HEK293T (cell line): ENCODE results near the gene ESRRB.

Experiments
- CTCF ChIA-PET: fragments of 350-600 bp; formaldehyde crosslinking; extraction: SDS; loops from one replicate; lab custom pipeline; 2021; ENCODE audit warnings: antibody characterized with exemption, inconsistent platforms; lab: Yijun Ruan, JAX
- POLR2A ChIA-PET: fragments of 350-600 bp; formaldehyde crosslinking; extraction: SDS; loops from one replicate; lab custom pipeline; 2020; ENCODE audit warnings: antibody characterized with exemption, inconsistent platforms; lab: Yijun Ruan, JAX
- DNase-seq: peaks from one replicate; pipeline ENCODE4 v3.0.0; 2012; ENCODE audit warnings: mixed read lengths; ENCODE audit errors: extremely low spot score
- ARNT ChIP-seq: fragments of 450-650 bp; IDR thresholded peaks from 2 replicates; pipeline ENCODE4 v1.6.1; 2017; ENCODE audit warnings: mild to moderate bottlenecking
- BHLHE40 ChIP-seq: fragments of 450-650 bp; IDR thresholded peaks from 2 replicates; pipeline ENCODE4 v1.6.1; 2016; ENCODE audit warnings: mild to moderate bottlenecking, moderate library complexity, borderline replicate concordance
- CTBP1 ChIP-seq: fragments of 450-650 bp; IDR thresholded peaks from 2 replicates; pipeline ENCODE4 v1.6.1; 2016; ENCODE audit warnings: borderline replicate concordance
- ELF4 ChIP-seq: fragments of 450-650 bp; IDR thresholded peaks from 2 replicates; pipeline ENCODE4 v1.6.1; 2017; ENCODE audit warnings: antibody characterized with exemption
- FOXA1 ChIP-seq: fragments of 450-650 bp; IDR thresholded peaks from 2 replicates; pipeline ENCODE4 v1.6.1; 2016; ENCODE audit warnings: mild to moderate bottlenecking
- FOXK2 ChIP-seq: fragments of 450-650 bp; IDR thresholded peaks from 2 replicates; pipeline ENCODE4 v1.6.1; 2016; ENCODE audit warnings: mild to moderate bottlenecking
- FOXM1 ChIP-seq: fragments of 450-650 bp; IDR thresholded peaks from 2 replicates; pipeline ENCODE4 v1.6.1; 2017; ENCODE audit warnings: mild to moderate bottlenecking, borderline replicate concordance
- HDGF ChIP-seq: fragments of 450-650 bp; IDR thresholded peaks from 2 replicates; pipeline ENCODE4 v1.6.1; 2017; ENCODE audit warnings: antibody characterized with exemption, borderline replicate concordance
- L3MBTL2 ChIP-seq: fragments of 450-650 bp; conservative IDR thresholded peaks from 2 replicates; pipeline ENCODE4 v1.6.1; 2016; ENCODE audit warnings: mild to moderate bottlenecking
- LEF1 ChIP-seq: fragments of 450-650 bp; IDR thresholded peaks from 2 replicates; pipeline ENCODE4 v1.6.1; 2017; ENCODE audit warnings: mild to moderate bottlenecking, borderline replicate concordance
- NFRKB ChIP-seq: fragments of 450-650 bp; IDR thresholded peaks from 2 replicates; pipeline ENCODE4 v1.6.1; 2016; ENCODE audit warnings: mild to moderate bottlenecking, moderate library complexity
- SP1 ChIP-seq: fragments of 450-650 bp; IDR thresholded peaks from 2 replicates; pipeline ENCODE4 v1.6.1; 2017
- SUZ12 ChIP-seq: fragments of 450-650 bp; IDR thresholded peaks from 2 replicates; pipeline ENCODE4 v1.6.1; 2016; ENCODE audit warnings: mild to moderate bottlenecking
- TARDBP ChIP-seq: fragments of 450-650 bp; IDR thresholded peaks from 2 replicates; pipeline ENCODE4 v1.6.1; 2016
- ZNF384 ChIP-seq: fragments of 450-650 bp; IDR thresholded peaks from 2 replicates; pipeline ENCODE4 v1.6.1; 2016
- TF ChIP-seq, protein P1 (sequence below): fragments of 450-650 bp; IDR thresholded peaks from 2 replicates; pipeline ENCODE4 v1.6.1; 2016

ESRRB gene

DNA sequence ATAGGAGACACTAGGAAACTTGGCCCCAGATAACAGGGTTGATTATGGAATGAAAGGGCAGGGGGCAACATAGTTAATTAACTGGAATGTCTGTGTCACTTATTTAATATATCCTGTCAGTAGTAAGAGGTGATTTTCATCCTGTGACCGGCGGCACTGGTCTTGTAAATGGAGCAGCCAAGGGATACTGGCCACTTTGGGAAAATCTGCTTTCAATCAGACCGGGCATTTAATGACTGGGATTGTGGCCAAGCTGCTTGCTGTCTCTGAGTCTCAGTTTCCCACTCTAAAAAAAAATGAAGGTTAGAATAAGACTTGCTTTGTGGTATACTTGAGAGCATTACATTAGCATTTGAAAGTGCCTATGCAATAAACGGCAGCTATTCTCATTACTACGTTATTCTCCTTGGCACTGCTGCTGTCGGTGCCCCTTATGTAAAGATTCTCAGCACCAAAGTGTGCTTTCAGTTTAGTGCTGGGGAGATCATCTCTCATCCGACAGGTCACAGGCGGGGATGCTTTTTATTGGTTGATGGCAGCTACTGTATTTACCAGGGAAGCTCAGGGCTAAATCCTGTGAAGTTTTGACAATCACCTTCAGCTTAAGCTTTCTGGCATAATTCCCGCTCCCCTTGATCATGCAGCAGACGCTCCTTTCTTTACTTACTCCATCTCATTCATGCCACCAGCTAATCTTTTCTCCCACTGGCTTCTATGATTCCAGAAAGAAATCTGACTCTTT lies 162.1 kb downstream of the ESRRB start:
- no peak for DNase-seq
- CTCF ChIA-PET: no interaction called here
- no peak for TF ChIP-seq FOXK2
- TF ChIP-seq SUZ12: no peak
- no peak for TF ChIP-seq HDGF
- no peak for TF ChIP-seq BHLHE40
- TF ChIP-seq ELF4: no peak
- no peak for TF ChIP-seq ZNF384
- no peak for TF ChIP-seq LEF1
- TF ChIP-seq ARNT: no peak
- TF ChIP-seq SP1: no peak
- TF ChIP-seq NFRKB: no peak
- TF ChIP-seq FOXM1: no peak
- no peak for TF ChIP-seq TARDBP
- TF ChIP-seq FOXA1: no peak
- TF ChIP-seq L3MBTL2: no peak
- no peak for TF ChIP-seq CTBP1
- TF ChIP-seq, protein P1, sequence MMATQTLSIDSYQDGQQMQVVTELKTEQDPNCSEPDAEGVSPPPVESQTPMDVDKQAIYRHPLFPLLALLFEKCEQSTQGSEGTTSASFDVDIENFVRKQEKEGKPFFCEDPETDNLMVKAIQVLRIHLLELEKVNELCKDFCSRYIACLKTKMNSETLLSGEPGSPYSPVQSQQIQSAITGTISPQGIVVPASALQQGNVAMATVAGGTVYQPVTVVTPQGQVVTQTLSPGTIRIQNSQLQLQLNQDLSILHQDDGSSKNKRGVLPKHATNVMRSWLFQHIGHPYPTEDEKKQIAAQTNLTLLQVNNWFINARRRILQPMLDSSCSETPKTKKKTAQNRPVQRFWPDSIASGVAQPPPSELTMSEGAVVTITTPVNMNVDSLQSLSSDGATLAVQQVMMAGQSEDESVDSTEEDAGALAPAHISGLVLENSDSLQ: no peak
- POLR2A ChIA-PET: no interaction called here

DNA sequence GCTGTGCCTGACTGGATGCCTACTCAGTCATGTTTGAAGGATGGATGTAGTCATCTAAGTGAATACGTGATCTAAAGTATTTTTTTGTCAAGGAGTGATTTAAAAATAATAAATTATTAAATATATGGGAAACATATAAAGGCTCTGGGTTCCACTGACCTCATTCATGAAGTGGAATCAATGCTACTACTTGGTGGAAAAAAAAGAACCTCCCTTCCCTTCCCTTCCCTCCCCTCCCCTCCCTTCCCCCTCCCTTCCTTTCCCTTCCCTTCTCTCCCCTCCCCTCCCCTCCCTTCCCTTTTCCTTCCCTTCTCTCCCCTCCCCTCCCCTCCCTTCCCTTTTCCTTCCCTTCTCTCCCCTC lies 162.7 kb downstream of the ESRRB start:
- CTCF ChIA-PET: no interaction called here
- TF ChIP-seq ARNT (no peak), ZNF384 (no peak), ELF4 (no peak), L3MBTL2 (no peak), SP1 (no peak), LEF1 (no peak), FOXM1 (no peak), BHLHE40 (no peak)
- TF ChIP-seq, protein P1: no peak
- POLR2A ChIA-PET: no interaction called here
- no peak for DNase-seq

DNA sequence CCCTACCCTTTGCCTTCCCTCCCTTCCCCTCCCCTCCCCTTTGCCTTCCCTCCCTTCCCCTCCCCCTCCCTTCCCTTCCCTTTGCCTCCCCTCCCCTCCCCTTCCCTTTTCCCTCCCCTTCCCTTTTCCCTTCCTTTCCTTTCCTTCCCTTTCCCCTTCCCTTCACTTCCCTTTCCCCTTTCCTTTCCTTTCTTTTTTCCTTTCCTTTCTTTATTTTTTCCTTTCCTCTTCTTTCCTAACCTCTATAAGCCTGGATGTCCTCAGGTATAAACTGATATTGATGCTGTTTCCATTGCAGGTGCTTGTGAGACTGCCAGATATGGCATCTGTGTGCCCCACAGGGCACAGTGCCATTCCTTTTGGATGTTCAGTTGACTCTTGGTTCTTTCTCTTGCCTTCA lies 163.2 kb downstream of the ESRRB start:
- no peak for TF ChIP-seq TARDBP
- TF ChIP-seq ARNT: no peak
- TF ChIP-seq FOXM1: no peak
- no peak for TF ChIP-seq BHLHE40
- no peak for TF ChIP-seq SP1
- TF ChIP-seq HDGF: no peak
- TF ChIP-seq ELF4: no peak
- TF ChIP-seq FOXA1: no peak
- no peak for TF ChIP-seq LEF1
- CTCF ChIA-PET: no interaction called here
- POLR2A ChIA-PET: no interaction called here
- no peak for DNase-seq

DNA sequence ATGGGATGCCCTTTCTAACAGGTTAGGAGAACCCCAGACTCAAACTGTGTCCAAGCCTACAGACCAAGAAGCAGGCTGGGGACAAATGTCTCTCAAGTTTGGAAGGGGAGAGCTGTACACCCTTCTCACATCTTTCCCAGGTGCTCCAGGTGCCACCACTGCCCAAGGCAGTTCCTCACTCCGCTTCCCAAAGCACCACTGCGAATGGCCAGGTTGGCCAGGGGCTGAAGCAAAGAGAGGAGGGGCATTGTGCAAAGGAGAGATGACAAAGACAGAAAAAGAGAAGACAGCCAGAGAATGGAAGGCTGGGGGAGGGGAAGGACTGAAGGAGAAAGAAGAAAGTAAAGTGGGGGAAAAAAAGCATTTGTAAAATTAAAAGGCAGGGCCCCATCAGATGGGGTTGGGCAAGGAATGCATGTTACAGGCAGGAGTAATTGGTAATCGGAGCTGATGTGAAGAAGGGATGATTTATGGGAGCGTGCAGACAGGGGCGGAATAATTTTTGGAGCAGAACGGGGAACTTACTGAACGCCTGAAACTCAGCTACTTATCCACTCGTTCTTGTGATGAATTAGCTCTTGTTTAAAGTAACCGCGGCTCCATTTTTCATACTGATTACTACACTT lies 165.8 kb downstream of the ESRRB start:
- TF ChIP-seq, protein P1: peak; percentile 95
- TF ChIP-seq ARNT: no peak
- no peak for TF ChIP-seq ZNF384
- ChIA-PET CTCF (interaction anchor here (0.6 to 1.7 kb wide), 3 partner anchors 18 to 61 kb away, joined by 3 to 6 read pairs (median 3); no protein-coding TSS in a partner anchor), POLR2A (no interaction called here)
- DNase-seq: peak; percentile 37

DNA sequence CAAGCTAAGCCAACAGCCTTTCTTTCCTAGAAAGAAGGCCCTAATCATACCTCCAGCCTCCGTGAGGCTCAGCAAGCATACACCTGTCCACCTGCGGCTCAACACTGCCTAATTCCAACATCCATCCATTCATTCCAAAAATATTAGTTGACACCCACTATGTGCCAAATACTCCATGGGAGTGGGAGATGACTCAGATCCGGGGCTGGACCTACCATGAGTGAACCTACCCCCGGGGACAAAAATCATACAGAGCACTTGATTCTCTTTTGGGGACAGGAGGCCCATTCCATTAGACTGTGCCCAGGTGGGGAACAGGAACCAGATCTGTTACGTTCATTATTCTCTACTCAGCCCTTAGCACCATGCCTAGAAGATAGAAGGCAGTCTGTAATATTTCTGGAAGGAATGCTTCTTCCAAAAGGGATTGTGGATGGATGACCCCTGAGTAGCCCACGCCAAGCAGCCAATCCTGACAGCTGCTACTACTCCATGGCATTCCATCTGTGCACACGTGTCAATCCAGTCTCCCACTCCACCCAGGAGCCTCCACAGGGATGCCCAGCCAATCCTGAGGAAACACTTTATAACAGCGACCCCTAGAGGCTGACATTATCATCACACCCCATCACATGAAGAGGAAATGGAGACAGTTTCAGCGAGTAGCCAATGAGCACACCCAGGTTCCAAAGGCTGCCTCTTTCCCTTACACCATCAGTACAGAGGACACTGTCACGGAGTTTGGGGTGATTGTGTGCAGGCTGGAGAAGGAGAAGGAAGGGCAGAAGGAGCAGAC lies 170.7 kb downstream of the ESRRB start:
- TF ChIP-seq ARNT: no peak
- TF ChIP-seq, protein P1: peak; percentile 78
- peak; percentile 81 for DNase-seq
- POLR2A ChIA-PET: no interaction called here
- CTCF ChIA-PET: interaction anchor here (0.6 to 0.9 kb wide), 3 partner anchors 10 to 32 kb away, joined by 3 read pairs; no protein-coding TSS in a partner anchor

DNA sequence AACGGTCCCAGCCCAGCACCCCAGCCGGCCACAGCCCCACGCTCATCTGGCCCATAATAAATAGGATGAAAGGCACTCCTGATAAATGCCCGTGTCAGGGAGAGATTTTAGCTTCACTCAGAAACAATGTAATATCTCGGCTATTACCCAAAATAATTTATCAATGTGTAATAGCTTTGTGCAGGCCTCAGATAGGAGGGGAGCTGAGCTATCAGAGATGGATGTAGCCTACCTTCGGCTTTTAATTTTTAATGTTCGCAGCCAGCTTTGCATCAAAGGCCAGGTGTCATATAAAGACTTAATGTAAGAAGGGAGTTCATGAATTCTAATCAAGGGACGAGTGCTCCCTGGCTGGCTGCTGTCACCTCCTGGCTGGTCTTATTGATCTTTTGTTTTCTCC lies 171.9 kb downstream of the ESRRB start:
- no peak for DNase-seq
- CTCF ChIA-PET: interaction anchor here (0.9 kb wide), 1 partner anchor 14 kb away, joined by 3 read pairs; no protein-coding TSS in a partner anchor
- no peak for TF ChIP-seq ARNT
- no peak for TF ChIP-seq BHLHE40
- no peak for TF ChIP-seq SP1
- no peak for TF ChIP-seq NFRKB
- TF ChIP-seq L3MBTL2: no peak
- no peak for TF ChIP-seq FOXM1
- no peak for TF ChIP-seq TARDBP
- TF ChIP-seq SUZ12: no peak
- TF ChIP-seq CTBP1: no peak
- no peak for TF ChIP-seq FOXA1
- TF ChIP-seq, protein P1: no peak
- POLR2A ChIA-PET: no interaction called here
